GM18502 (cell line): ENCODE results near the gene INAFM2.

Experiments used
- ATAC-seq: cut with Tn5 transposase; IDR thresholded peaks from one replicate; pipeline ENCODE4 v1.9.1; 2021; ENCODE audit warnings: mild to moderate bottlenecking; ENCODE audit not compliant: unreplicated experiment, poor library complexity

The INAFM2 gene

GRCh38 chr15:40302981-40303380 lies 20.5 kb upstream of the INAFM2 start:
- ATAC-seq = no peak

DNA sequence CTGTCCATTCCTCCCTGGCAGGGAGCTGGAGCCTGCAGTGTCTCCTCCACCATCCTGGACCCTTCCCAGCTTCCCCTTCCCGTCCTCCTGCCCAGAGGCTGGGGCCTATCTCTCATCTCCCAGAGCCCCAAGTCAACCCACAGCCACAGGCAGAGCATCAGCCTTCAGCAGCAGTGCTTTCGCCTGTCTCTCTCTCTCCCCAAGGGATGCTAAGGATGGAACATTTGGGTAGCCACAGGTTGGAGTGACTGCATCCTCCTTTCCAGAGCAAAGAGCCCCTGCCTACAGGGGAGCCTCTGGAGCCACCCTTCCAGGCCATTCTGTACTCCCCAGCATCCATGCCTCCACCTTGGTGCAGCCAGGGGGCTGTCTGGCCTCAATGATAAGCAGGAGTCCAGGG lies 19.9 kb upstream of the INAFM2 start:
- ATAC-seq = no peak

- no peak for ATAC-seq
Measured at GRCh38 chr15:40305281-40305680, 18.2 kb upstream of the INAFM2 start.

DNA sequence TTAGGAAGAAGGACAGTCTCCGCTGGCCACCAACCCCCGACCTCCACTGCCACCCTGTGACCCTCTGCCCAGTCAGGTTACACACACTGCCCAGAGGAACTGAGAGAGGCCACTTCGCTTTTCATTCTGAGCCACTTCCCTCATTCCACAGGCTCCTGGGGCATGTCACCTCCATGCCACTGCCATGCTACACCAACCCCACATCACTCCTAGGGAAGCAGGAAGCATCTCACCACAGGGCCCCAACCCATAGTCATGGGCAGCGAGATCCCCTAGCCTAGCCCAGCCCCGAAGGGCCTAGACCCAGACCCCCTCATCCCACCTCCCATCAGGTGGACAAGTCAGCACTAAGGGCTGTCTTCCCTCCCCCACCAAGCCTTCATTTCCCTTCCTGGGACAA lies 17.1 kb upstream of the INAFM2 start:
- no peak for ATAC-seq

DNA sequence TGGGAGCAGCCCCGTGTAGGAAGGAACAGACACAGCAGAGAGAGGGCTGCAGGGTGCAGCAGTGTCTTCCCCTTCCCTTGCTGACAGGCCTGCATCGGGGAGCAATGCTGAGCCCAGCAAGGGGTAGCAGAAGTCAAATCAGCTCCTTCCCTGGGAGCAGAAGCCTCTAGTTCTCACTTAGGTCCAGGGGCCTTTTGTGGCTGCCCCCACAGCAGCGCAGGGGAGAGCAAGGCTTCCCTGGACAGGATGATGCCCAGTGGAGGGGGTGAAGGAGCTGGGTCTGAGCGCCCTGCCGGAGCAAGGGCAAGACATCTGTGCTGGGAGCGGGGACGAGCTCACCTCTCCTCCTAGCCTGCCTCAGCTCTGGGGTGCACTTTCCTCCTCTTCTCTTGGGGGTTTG lies 16.6 kb upstream of the INAFM2 start:
- ATAC-seq = no peak

- peak; percentile 71 for ATAC-seq
Measured at GRCh38 chr15:40307421-40308211, 15.9 kb upstream of the INAFM2 start, which contains the start of gene PLCB2. PLCB2 (minus strand) TSS chr15:40307935; CDS start chr15:40307672, 263 bp downstream.

- ATAC-seq = no peak
Measured at GRCh38 chr15:40309344-40309862, 14.1 kb upstream of the INAFM2 start.

DNA sequence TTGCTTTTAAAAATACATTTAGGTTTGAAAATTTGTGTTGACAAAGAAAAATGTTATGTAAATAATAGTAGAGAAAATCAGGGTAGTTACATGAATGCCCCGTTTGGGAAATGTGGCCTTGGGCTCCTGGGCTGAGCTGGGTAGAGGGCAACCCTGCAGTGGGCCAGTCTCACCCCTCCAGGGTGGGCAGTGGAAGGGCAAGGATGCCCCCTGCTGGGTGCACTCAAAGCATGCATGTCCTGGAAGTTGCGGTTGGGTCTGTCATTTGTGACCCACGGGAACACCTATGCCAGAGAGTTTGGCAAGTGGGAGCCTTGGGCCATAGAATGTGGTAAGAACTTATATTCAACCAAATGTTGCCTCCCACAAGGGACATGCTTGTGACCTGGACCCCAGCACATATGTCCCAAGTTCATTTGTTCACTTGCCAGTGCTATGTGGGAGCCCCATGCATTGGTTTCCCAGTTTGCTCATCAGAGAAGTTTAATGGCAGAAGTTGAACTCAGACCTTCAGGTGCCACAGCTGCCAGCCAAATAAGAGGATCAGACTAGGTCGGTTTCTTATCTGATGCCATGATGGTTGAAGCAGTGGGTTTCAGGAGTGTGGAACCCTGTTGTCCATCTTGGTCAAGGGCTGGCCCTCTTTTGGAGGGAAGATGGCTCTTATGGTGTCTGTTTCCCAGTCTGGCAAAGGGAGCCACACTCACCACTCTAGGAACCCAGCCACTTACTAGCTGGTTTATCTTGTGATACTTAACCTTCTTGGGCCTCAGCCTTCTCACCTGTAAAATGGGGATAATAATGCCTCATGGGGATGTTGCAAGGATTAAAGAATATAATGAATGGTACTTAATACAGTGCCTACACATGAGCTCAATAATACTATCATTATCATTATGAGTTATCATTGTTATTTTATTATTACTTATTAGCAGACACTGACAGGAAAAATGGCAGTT lies 13.2 kb upstream of the INAFM2 start:
- ATAC-seq = no peak

DNA sequence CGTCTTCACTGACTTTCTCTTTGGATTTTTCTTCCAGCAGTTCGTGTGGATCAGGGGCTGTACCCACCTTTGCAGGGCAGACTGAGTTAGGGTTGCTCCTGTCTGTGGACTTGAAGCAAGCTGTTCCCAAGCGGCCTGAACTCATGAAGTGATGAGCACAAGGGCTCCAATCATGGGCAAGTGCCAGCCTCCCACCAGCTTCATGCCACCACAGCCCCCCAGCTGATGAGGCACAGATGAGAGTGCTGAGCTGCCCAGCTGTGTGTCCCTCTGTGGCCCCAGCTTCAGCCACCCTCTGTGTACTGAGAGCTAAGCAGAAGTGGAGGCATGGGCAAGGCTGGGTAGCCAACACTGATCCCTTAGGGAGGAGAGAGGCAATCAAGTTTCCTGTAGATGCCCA lies 12.5 kb upstream of the INAFM2 start:
- ATAC-seq = no peak

DNA sequence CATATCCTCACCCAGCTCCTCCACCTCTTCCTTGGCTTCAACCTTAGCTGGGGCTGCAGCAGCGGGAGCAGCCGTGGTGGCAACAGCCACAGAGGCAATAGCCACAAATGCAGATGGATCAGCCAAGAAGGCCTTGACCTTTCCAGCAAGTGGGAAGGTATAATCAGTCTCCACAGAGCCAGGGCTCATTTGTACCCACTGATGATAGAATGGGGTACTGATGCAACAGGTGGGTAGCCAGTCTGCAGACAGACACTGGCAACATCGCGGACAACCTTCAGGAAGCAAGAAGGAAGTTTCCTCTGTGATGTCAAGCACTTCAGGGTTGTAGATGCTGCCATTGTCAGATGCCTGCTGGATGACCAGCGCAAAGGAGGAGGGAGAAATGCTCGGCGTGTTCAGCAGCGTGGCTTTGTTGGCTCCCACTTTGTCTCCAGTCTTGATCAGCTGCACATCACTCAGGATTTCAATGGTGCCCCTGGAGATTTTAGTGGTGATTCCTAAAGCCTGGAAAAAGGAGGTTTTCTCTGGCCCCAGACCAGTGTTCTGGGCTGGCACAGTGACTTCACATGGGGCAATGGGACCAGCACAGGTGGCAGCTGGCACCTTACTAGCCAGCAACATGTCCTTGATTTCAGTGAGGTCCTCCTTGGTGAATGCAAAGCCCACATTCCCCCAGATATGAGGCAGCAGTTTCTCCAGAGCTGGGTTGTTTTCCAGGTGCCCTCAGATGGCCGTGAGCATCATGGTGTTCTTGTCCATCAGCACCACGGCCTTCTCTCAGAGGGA lies 10.9 kb upstream of the INAFM2 start:
- ATAC-seq = no peak

GRCh38 chr15:40313531-40314398 lies 9.7 kb upstream of the INAFM2 start:
- no peak for ATAC-seq

GRCh38 chr15:40314723-40315276 lies 8.7 kb upstream of the INAFM2 start:
- no peak for ATAC-seq

DNA sequence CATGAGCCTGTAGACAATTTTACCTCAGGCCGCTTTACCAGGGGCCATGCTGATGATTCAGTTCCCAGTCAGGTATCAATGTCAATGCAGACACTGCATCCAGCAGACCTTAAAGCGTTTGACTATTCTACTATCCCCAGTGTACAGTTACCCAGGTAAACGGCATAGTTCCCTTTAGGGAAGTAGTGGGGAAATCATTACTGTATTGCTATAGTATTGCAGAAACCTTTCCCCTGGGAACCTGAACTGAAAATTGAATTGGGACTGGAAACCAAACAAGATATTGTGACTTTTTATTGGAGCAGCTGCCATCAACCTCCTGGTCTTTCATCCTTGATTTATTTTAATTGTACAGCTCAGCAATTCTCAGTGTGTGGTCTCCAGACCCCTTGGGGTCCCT lies 6.6 kb upstream of the INAFM2 start:
- ATAC-seq = no peak

DNA sequence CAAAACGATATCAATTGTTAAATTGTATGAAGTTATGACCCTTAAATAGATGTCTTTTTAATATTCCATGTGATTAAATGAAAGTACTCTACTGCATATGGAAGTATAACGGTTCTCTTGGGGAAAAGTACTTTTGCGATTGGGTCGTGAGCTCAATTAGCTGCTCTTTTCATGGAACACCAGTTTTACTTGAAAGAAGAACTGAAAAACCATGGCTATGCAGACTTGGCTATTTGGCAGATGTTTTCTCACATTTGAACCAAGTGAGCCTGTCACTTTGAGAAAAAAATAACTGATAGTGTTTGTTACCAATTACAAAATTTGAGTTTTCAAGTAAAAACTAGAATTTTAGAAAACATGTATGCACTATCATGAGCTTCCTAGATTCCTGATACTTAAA lies 5.9 kb upstream of the INAFM2 start:
- ATAC-seq = no peak

GRCh38 chr15:40320409-40320808 lies 3.1 kb upstream of the INAFM2 start:
- ATAC-seq = no peak

DNA sequence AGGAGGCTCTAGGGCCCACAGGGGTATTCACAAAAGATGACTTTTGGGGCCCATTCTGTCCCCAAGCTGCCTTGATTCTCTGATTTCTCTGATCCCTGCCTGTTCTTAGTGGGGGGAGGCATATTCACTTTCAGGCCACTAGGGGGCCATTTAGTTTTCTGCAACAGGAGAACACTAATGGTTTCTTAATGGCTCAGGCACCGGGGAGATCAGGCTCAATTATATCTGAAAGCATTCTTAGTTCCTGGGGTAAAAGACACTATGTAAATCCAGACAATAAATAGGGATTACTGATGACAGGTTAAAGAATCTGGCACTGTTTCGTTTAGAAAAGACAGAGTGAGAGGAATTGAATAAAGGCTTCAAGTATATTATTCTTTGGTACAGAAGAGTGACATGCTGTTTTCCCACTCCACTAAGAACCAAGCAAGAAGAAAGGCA lies 2.5 kb upstream of the INAFM2 start:
- no peak for ATAC-seq

DNA sequence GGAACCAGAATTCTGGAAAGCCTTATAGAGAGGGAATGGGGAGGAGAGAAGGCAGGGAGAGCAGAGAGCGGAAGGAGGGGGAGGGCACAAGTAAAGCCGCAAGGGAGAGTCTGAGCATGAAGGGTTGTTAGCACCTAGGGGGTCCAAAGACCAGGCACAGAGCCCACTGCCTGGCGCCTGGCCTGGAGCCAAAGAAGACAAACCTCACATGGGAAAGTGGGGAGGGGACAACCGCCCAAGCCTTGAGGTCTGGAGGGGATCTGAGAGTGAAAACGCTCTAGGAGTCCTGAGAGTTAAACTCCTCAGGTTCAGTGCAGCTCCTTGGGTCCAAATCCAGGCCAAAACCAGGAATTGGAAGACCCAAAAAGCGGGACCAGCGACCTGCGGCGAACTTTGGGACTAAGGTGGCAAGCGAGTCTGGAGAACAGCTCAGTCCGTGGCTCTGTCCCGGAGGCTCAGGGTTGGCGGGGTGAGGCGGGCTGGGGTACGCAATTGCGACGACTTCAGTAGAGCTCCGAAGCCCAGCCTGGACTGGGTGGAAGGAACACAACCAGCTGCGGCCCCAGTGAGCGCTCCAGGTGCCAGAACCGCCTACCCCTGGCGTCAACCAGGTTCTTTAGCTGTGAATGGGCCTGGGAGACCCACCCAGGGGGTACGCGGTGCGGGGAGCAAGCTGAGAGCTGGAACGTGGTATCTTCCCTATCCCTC lies 807 bp upstream of the INAFM2 start:
- no peak for ATAC-seq
